Activated CD8-positive, alpha-beta memory T cell treated with anti-CD3 and anti-CD28 coated beads for 1 hour (primary cell): Measurements from ENCODE around the gene NEDD4.
"Not testable (repeated sequence)": the region's sequence is repeated elsewhere in the genome, so short reads cannot be mapped to it uniquely, and the experiment has no call there.

Experiments used
- DNase-seq, 2 donors: peaks; one replicate each; pipeline ENCODE4 v3.0.0-alpha.2; 2020; ENCODE audit warnings: low read depth in 1 of 2; ENCODE audit errors: extremely low read depth in 1 of 2

The NEDD4 gene

GRCh38 chr15:55959744-55960447 lies 33.5 kb downstream of the NEDD4 start:
- DNase-seq, result no peak

DNA sequence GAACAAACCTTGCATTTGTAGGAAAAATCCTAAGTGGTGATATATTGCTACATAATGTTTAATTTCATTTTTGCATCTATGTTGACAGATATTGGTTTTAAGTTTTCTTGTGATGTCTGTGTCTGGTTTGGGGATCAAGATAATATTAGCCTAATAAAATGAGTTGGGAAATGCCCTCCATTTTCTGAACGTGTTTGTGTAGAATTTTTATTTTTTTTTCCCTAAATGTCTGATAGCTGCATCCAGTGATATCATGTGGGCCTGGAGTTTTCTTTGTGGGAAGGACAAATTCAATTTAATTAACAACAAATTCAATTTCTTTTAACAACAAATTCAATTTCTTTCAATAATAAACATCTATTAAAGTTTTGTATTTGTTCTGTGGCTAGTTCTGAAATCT lies 35.1 kb downstream of the NEDD4 start:
- no peak for DNase-seq

DNA sequence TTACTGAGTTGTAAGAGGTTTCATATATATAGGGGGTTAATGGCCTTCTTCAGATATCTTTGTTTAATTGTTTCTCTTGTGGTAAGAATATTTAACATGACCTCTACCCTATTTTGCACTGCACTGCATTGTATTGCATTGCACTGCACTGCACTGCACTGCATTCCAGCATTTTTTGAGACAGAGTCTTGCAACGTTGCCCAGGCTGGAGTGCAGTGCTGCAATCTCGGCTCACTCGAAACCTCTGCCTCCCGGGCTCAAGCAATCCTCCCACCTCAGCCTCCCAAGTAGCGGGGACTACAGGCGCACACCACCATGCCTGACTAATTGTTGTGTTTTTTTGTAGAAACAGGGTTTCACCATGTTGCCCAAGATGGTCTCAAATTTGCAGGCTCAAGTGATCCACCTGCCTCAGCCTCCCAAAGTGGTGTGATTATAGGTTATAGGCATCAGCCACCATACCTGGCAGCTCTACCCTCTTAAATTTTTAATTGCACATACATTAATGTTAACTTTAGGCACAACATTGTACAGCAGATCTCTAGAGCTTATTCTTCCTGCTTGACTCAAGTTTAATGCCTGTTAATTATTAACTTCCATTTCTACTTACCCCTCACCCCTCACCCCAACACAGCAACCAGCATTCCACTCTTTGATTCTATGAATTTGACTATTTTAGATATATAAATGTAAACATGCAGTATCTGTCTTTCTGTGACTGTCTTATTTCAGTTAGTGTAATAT lies 38.4 kb downstream of the NEDD4 start:
- no peak for DNase-seq

- not testable (repeated sequence) for DNase-seq
These were observed 40.7 kb downstream of the NEDD4 start for GRCh38 chr15:55952501-55953274.

GRCh38 chr15:55944606-55945005 lies 48.8 kb downstream of the NEDD4 start:
- not testable (repeated sequence) for DNase-seq

- no peak for DNase-seq
These were observed 51.1 kb downstream of the NEDD4 start for GRCh38 chr15:55942332-55942731.

GRCh38 chr15:55937040-55937439 lies 56.4 kb downstream of the NEDD4 start:
- no peak for DNase-seq

GRCh38 chr15:55928955-55929354 lies 64.5 kb downstream of the NEDD4 start:
- DNase-seq, result no peak

GRCh38 chr15:55921744-55922143 lies 71.7 kb downstream of the NEDD4 start:
- no peak for DNase-seq

GRCh38 chr15:55917881-55918296 lies 75.5 kb downstream of the NEDD4 start:
- no peak for DNase-seq

DNA sequence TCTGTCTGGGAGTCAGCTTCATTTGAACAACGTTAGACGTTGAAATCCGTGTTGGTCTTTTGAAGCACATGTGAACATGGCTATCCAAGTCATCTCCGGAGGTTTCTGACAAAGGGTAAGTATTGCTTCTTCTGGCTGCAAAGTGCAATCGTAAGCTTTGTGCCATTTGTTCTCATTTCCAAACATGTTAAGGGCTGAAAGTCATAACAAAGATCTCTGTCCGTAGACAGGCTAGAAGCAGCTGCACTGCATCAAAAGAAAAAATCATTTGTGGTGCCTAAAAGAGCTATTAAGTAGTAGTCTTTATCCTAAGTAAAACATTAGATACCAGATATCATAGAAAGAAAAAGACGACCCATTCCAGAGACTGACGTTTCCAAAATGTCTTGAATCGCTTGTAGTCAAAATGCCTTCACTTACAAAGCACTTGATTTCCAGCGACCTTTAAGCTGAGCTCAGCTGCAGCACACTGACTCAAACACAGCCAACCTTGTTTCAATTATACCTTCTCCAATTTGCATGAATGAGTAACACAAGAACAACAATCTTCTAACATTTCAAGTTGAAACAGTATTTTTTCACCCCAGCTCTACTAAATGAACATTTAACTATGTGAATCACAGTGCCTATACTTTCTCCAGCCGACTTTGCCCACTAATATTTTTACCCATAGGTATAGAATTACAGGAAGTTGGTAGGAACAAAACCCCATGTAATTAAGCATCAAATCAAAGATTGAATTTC lies 76.6 kb downstream of the NEDD4 start:
- DNase-seq, result no peak

- no peak for DNase-seq
These were observed 77.4 kb downstream of the NEDD4 start for GRCh38 chr15:55915876-55916567.

DNA sequence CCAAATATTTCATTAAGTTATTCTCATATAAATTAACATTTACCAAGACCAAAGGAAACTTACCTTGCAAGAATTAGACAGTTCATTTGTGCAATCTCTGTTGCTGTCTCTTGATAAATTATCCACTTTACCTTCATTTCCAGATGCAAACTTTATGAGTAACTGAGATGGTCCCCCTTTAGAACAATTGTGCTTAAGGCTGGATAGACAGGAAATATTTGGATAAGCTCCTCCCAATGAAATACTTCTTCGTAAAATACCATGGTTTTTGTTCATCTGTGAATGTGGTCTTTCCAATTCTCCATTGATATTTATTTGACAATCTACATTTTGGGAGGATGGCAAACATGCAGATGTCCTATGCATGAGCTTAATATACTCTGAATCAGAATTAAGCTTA lies 78.2 kb downstream of the NEDD4 start:
- DNase-seq, result no peak

- no peak for DNase-seq
These were observed 79.0 kb downstream of the NEDD4 start for GRCh38 chr15:55914446-55914845.

DNA sequence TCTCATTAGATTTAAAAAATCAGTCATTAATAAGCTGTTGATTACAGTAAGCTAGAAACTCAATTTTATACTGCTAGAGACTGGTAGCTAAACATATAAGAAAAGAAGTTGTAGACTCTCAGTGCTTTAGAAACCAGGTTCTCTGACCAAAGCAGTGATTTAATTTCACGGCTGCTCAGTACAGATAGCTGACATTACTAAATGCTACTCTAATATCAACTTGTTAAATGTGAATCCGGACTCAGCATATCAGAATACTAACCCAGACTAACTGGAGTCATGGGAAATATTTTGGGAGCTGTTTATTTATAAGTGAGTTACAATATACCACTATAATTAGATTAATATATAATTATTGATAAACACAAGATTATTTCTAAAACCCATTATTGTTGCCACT lies 80.4 kb downstream of the NEDD4 start:
- no peak for DNase-seq

DNA sequence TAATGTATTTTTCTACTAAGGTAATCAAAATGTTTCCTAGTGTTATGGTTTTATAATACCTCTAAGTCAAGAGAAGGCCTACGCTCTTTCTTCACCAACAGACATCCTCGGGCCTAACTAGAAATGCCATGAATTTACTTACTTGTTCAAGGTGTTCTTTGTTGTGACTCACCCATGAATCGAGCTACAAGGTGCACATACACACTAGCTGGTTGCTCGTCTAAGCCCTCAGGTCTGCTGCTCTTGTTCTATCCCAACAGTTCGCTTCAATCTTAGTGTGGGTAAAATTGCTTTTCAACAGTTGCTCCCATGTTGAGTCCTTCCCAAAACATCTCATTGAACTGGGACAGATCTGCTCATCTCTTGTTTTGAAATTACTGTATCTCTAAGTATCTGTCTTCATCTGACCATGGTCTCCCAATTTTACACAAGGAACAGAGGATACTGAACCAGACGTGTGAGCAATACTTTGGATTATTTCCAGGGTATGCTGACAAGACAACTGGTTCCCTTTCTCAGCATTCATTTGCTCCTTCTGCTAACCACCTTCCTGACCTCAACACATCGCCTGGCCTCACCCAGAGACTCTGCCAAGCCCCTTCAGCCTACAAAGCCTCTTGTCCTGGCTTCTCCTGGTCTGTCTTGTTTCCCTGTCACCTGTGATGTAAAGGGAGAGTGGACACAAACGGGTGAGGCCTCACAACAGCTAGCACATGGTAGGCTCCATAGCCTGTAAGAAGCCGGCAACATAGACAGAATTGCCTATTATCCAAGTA lies 84.2 kb downstream of the NEDD4 start:
- DNase-seq, result no peak

GRCh38 chr15:55907797-55908196 lies 85.6 kb downstream of the NEDD4 start:
- DNase-seq, result no peak

GRCh38 chr15:55902981-55903380 lies 90.4 kb downstream of the NEDD4 start:
- DNase-seq, result no peak

DNA sequence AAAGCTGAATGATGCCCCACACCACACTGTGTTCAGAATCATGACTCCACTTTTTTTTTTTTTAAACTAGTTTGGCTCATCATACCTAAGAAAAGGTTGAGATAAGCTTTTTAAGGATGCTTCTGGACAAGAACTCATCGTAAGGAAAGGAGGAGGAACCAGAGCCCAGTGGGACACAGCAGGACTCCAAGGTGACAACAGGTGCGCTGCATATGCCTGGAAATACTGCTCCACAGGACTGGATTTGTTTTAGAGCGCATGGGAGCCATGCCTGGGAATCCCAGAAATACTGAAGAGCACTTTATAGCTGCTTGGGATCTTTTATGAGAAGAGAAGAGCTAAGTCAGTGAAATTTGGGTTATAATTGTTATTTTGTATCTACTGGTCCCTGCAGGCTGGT lies 93.4 kb downstream of the NEDD4 start:
- DNase-seq, result no peak

DNA sequence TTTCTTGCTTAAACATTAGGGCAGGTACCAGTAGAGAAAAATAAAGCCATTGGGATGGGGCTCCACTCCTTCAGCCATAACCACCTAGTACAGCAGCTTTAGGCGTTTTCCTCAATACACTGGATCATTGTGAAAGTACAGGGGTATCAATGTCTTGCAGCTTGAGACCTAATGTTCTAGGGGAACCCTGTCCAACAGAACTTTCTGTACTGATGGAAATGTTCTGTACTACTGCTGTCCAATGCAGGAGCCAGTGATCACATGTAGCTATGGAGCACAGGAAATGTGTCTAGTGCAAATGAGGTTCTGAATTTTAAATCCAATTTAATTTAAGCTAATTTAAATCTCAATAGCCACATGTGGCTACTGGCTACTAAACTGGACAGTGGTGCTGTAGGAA lies 93.9 kb downstream of the NEDD4 start:
- DNase-seq, result no peak
